Measurements from ENCODE around the gene PLLP.

DNA sequence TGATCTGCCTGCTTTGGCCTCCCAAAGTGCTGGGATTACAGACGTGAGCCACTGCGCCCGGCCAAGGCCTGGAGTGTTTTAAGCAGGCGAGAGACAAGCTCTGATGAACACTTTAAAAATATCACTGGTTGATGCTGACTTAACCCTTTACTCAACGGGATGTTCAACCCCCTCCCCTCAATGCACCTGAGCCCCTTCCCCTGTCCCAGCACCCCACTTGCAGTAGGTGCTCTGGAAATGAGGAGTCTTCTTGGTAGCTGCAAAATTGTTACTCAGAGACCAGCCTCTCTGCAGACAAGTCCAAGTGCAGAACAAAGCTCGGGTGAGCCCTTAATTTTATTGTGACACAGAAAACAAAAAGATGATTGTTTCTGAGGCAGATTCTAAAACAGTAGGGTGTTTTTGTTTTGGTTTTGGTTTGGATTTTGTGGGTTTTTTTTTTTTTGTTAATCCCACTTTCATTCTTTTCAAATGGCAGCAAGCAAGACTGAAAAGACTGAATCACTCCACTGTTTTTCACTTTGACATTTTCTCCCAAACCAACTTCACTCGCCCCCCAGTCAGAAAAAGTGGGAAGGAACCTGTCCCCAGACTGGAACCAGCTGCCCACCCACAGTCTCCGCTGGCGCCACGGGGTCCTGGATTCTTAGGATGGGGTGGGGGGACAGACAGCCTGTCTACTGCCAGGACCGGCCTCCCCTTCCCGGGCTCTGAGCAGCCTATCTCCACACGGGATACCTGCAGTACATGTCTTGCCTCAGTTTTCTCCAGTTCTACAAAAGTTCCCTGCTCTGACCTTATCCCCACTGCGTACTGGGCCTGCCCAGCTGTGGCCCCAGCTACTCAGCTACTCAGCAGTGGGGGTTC lies 5.2 kb upstream of the PLLP start:
- TF ChIP-seq, protein P1, sequence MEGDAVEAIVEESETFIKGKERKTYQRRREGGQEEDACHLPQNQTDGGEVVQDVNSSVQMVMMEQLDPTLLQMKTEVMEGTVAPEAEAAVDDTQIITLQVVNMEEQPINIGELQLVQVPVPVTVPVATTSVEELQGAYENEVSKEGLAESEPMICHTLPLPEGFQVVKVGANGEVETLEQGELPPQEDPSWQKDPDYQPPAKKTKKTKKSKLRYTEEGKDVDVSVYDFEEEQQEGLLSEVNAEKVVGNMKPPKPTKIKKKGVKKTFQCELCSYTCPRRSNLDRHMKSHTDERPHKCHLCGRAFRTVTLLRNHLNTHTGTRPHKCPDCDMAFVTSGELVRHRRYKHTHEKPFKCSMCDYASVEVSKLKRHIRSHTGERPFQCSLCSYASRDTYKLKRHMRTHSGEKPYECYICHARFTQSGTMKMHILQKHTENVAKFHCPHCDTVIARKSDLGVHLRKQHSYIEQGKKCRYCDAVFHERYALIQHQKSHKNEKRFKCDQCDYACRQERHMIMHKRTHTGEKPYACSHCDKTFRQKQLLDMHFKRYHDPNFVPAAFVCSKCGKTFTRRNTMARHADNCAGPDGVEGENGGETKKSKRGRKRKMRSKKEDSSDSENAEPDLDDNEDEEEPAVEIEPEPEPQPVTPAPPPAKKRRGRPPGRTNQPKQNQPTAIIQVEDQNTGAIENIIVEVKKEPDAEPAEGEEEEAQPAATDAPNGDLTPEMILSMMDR (IDR thresholded peaks at IDR 0.05): no peak
- no peak for TF ChIP-seq POLR2AphosphoS5 (IDR thresholded peaks at IDR 0.05)
- no peak for TF ChIP-seq POLR2A (IDR thresholded peaks at IDR 0.05)
- TF ChIP-seq EP300 (IDR thresholded peaks at IDR 0.05): no peak

Measured in sigmoid colon (tissue), 4 donors.